Measurements from ENCODE around the gene GALNT18. TPM values are rescaled to one million over a fixed set of nuclear protein-coding genes. Genes with fewer than 3 reads are reported as not detected.

GALNT18 gene
- total RNA-seq, 1 donor from 2014 or later: 22.1 TPM

- no peak overlapping the region for H3K4me3 ChIP-seq
- H3K9me3 ChIP-seq: no peaks in the 10 kb centered on the region
- TF ChIP-seq CTCF (IDR thresholded peaks at IDR 0.05) (no peak), POLR2AphosphoS5 (IDR thresholded peaks at IDR 0.05; ENCODE audit: insufficient read depth in 1 of 2, low read depth in 1 of 2) (no peak), POLR2A (IDR thresholded peaks at IDR 0.05) (no peak)
- no peak overlapping the region for H3K27ac ChIP-seq
- H3K4me1 ChIP-seq: no peaks in the 10 kb centered on the region
- H3K36me3 ChIP-seq: no peaks in the 10 kb centered on the region
- intact Hi-C loops (cut with DNase I): no loop called here
- no peak for DNase-seq (ENCODE audit: extremely low spot score in 2 of 2)
- H3K27me3 ChIP-seq: no peaks in the 10 kb centered on the region
Measured at GRCh38 chr11:11291041-11292015, 330.5 kb downstream of the GALNT18 start.

- no peaks in the 10 kb centered on the region for H3K36me3 ChIP-seq
- H3K4me1 ChIP-seq: no peaks in the 10 kb centered on the region
- H3K27ac ChIP-seq: no peak overlapping the region
- no peak overlapping the region for H3K4me3 ChIP-seq
- H3K27me3 ChIP-seq: no peaks in the 10 kb centered on the region
- TF ChIP-seq POLR2AphosphoS5 (IDR thresholded peaks at IDR 0.05; ENCODE audit: insufficient read depth in 1 of 2, low read depth in 1 of 2) (no peak), POLR2A (IDR thresholded peaks at IDR 0.05) (no peak), CTCF (IDR thresholded peaks at IDR 0.05) (no peak)
- intact Hi-C loops (cut with DNase I): no loop called here
- no peaks in the 10 kb centered on the region for H3K9me3 ChIP-seq
- DNase-seq (ENCODE audit: extremely low spot score in 2 of 2): no peak
Measured at GRCh38 chr11:11290354-11290753, 331.5 kb downstream of the GALNT18 start.

GRCh38 chr11:11289669-11290068 lies 332.1 kb downstream of the GALNT18 start:
- TF ChIP-seq POLR2A (IDR thresholded peaks at IDR 0.05) (no peak), CTCF (IDR thresholded peaks at IDR 0.05) (no peak), POLR2AphosphoS5 (IDR thresholded peaks at IDR 0.05; ENCODE audit: insufficient read depth in 1 of 2, low read depth in 1 of 2) (no peak)
- H3K27ac ChIP-seq: no peak overlapping the region
- H3K27me3 ChIP-seq: no peaks in the 10 kb centered on the region

GRCh38 chr11:11288972-11289616 lies 332.7 kb downstream of the GALNT18 start:
- no peak overlapping the region for H3K27ac ChIP-seq
- H3K4me1 ChIP-seq: no peaks in the 10 kb centered on the region
- no peak for DNase-seq (ENCODE audit: extremely low spot score in 2 of 2)
- no peak overlapping the region for H3K4me3 ChIP-seq
- TF ChIP-seq POLR2AphosphoS5 (IDR thresholded peaks at IDR 0.05; ENCODE audit: insufficient read depth in 1 of 2, low read depth in 1 of 2): no peak
- TF ChIP-seq POLR2A (IDR thresholded peaks at IDR 0.05): no peak
- no peak for TF ChIP-seq CTCF (IDR thresholded peaks at IDR 0.05)
- H3K36me3 ChIP-seq: no peaks in the 10 kb centered on the region
- intact Hi-C loops (cut with DNase I): no loop called here
- no peaks in the 10 kb centered on the region for H3K9me3 ChIP-seq
- H3K27me3 ChIP-seq: no peaks in the 10 kb centered on the region

More at GRCh38 chr11:11289669-11290068, 332.1 kb downstream of the GALNT18 start:
- Histone ChIP-seq H3K4me1 (no peaks in the 10 kb centered on the region), H3K36me3 (no peaks in the 10 kb centered on the region), H3K4me3 (no peak overlapping the region), H3K9me3 (no peaks in the 10 kb centered on the region)
- DNase-seq (ENCODE audit: extremely low spot score in 2 of 2): no peak
- intact Hi-C loops (cut with DNase I): no loop called here
